Effector memory CD8-positive, alpha-beta T cell (primary cell): ENCODE data around the gene FANK1.
"Not testable (repeated sequence)": the region's sequence is repeated elsewhere in the genome, so short reads cannot be mapped to it uniquely, and the experiment has no call there.

Source experiments
- ATAC-seq: fragments of 150-1000 bp; cut with Tn5 transposase; replicated peaks from 2 replicates; pipeline ENCODE4 v1.10.0; 2021; ENCODE audit warnings: mild to moderate bottlenecking, moderate library complexity
- DNase-seq, 3 experiments: peaks; one replicate each; pipeline ENCODE4 v3.0.0; 2021
- H3K27ac Mint-ChIP-seq, 2 donors: one replicate each; pipeline ENCODE4 v1.8.0; 2022; ENCODE audit warnings: mild to moderate bottlenecking in 2 of 2, mixed read lengths in 2 of 2, moderate library complexity in 2 of 2
- H3K27me3 Mint-ChIP-seq, 2 donors: one replicate each; pipeline ENCODE4 v1.8.0; 2022; ENCODE audit warnings: mixed read lengths in 2 of 2
- H3K36me3 Mint-ChIP-seq: one replicate; pipeline ENCODE4 v1.8.0; 2022; ENCODE audit warnings: mild to moderate bottlenecking, moderate library complexity, mixed read lengths; ENCODE audit not compliant: insufficient read depth
- H3K4me1 Mint-ChIP-seq, 2 donors: one replicate each; pipeline ENCODE4 v1.8.0; 2022; ENCODE audit warnings: low read depth in 2 of 2, mixed read lengths in 2 of 2
- H3K4me3 Mint-ChIP-seq, 2 donors: one replicate each; pipeline ENCODE4 v1.8.0; 2022; ENCODE audit warnings: mild to moderate bottlenecking in 2 of 2, mixed read lengths in 2 of 2, moderate library complexity in 2 of 2
- H3K9me3 Mint-ChIP-seq, 2 donors: one replicate each; pipeline ENCODE4 v1.8.0; 2022; ENCODE audit warnings: mixed read lengths in 2 of 2

The FANK1 gene

GRCh38 chr10:126042354-126042753, 146.0 kb downstream of the FANK1 start:
- Mint-ChIP-seq H3K4me3 (peak overlapping the region in 1 of 2 donors; percentile 59), H3K4me1 (peaks cover 0 to 16% of the 10 kb centered on the region in 2 donors), H3K9me3 (no peaks in the 10 kb centered on the region), H3K36me3 (peaks cover 22% of the 10 kb centered on the region), H3K27me3 (no peaks in the 10 kb centered on the region), H3K27ac (peak overlapping the region; percentile 54 to 98)
- ATAC-seq (peak; percentile 44), DNase-seq (peak in 2 of 3 experiments; percentile 14 to 22)

GRCh38 chr10:126042906-126043305, 146.5 kb downstream of the FANK1 start:
- Mint-ChIP-seq H3K4me1 (peaks cover 0 to 16% of the 10 kb centered on the region in 2 donors), H3K9me3 (no peaks in the 10 kb centered on the region), H3K27ac (peak overlapping the region in 1 of 2 donors; percentile 98), H3K27me3 (no peaks in the 10 kb centered on the region), H3K4me3 (peak overlapping the region in 1 of 2 donors; percentile 59), H3K36me3 (peaks cover 22% of the 10 kb centered on the region)
- peak; percentile 48 for ATAC-seq
- peak in 2 of 3 experiments; percentile 47 to 56 for DNase-seq

- DNase-seq (no peak), ATAC-seq (no peak)
- Mint-ChIP-seq H3K9me3 (no peaks in the 10 kb centered on the region), H3K27ac (peak overlapping the region in 1 of 2 donors; percentile 98), H3K27me3 (no peaks in the 10 kb centered on the region), H3K36me3 (peaks cover 22% of the 10 kb centered on the region), H3K4me3 (no peak overlapping the region), H3K4me1 (peaks cover 0 to 16% of the 10 kb centered on the region in 2 donors)
These were observed 147.0 kb downstream of the FANK1 start for GRCh38 chr10:126043389-126043788.

GRCh38 chr10:126045861-126046260, 149.5 kb downstream of the FANK1 start:
- Mint-ChIP-seq H3K9me3 (peaks cover 0 to 2% of the 10 kb centered on the region in 2 donors), H3K4me3 (no peak overlapping the region), H3K27me3 (no peaks in the 10 kb centered on the region), H3K27ac (no peak overlapping the region), H3K4me1 (peaks cover 0 to 16% of the 10 kb centered on the region in 2 donors), H3K36me3 (peaks cover 14% of the 10 kb centered on the region)
- ATAC-seq, result no peak
- DNase-seq, result no peak

- Mint-ChIP-seq H3K36me3 (peaks cover 10% of the 10 kb centered on the region), H3K4me1 (peaks cover 0 to 13% of the 10 kb centered on the region in 2 donors), H3K27me3 (no peaks in the 10 kb centered on the region), H3K27ac (no peak overlapping the region), H3K9me3 (peaks cover 0 to 4% of the 10 kb centered on the region in 2 donors), H3K4me3 (no peak overlapping the region)
- DNase-seq, result no peak
- ATAC-seq, result no peak
These were observed 150.5 kb downstream of the FANK1 start for GRCh38 chr10:126046831-126047230.

GRCh38 chr10:126047749-126048148, 151.4 kb downstream of the FANK1 start:
- not testable (repeated sequence) for ATAC-seq, H3K36me3 Mint-ChIP-seq, H3K9me3 Mint-ChIP-seq, DNase-seq, H3K27ac Mint-ChIP-seq, H3K4me1 Mint-ChIP-seq, H3K27me3 Mint-ChIP-seq, H3K4me3 Mint-ChIP-seq

- Mint-ChIP-seq H3K9me3 (peaks cover 0 to 4% of the 10 kb centered on the region in 2 donors), H3K27me3 (no peaks in the 10 kb centered on the region), H3K4me1 (no peaks in the 10 kb centered on the region), H3K27ac (peak overlapping the region in 1 of 2 donors; percentile 42), H3K4me3 (no peak overlapping the region), H3K36me3 (no peaks in the 10 kb centered on the region)
- no peak for DNase-seq
- no peak for ATAC-seq
These were observed 153.7 kb downstream of the FANK1 start for GRCh38 chr10:126049759-126050700.

- no peak overlapping the region for H3K27ac Mint-ChIP-seq
- H3K4me1 Mint-ChIP-seq, result no peaks in the 10 kb centered on the region
- no peaks in the 10 kb centered on the region for H3K36me3 Mint-ChIP-seq
These were observed 155.8 kb downstream of the FANK1 start for GRCh38 chr10:126052171-126052570.

GRCh38 chr10:126054191-126054590, 157.8 kb downstream of the FANK1 start:
- Mint-ChIP-seq H3K4me1 (no peaks in the 10 kb centered on the region), H3K27ac (no peak overlapping the region), H3K9me3 (peaks cover 0 to 4% of the 10 kb centered on the region in 2 donors), H3K4me3 (no peak overlapping the region), H3K36me3 (no peaks in the 10 kb centered on the region), H3K27me3 (no peaks in the 10 kb centered on the region)
- ATAC-seq, result no peak
- DNase-seq, result no peak

More at GRCh38 chr10:126052171-126052570, 155.8 kb downstream of the FANK1 start:
- Mint-ChIP-seq H3K9me3 (peaks cover 0 to 4% of the 10 kb centered on the region in 2 donors), H3K27me3 (no peaks in the 10 kb centered on the region), H3K4me3 (no peak overlapping the region)
- ATAC-seq (no peak), DNase-seq (no peak)

- Mint-ChIP-seq H3K4me3 (no peak overlapping the region), H3K27me3 (no peaks in the 10 kb centered on the region), H3K27ac (no peak overlapping the region), H3K36me3 (no peaks in the 10 kb centered on the region), H3K4me1 (no peaks in the 10 kb centered on the region), H3K9me3 (no peaks in the 10 kb centered on the region)
- ATAC-seq (no peak), DNase-seq (no peak)
These were observed 161.1 kb downstream of the FANK1 start for GRCh38 chr10:126057494-126057893.

- ATAC-seq, result no peak
- no peaks in the 10 kb centered on the region for H3K27me3 Mint-ChIP-seq
- H3K4me1 Mint-ChIP-seq, result no peaks in the 10 kb centered on the region
- no peak overlapping the region for H3K27ac Mint-ChIP-seq
- no peak for DNase-seq
- no peak overlapping the region for H3K4me3 Mint-ChIP-seq
- no peaks in the 10 kb centered on the region for H3K9me3 Mint-ChIP-seq
- no peaks in the 10 kb centered on the region for H3K36me3 Mint-ChIP-seq
These were observed 161.7 kb downstream of the FANK1 start for GRCh38 chr10:126058104-126058503.

- DNase-seq (no peak), ATAC-seq (no peak)
- no peak overlapping the region for H3K4me3 Mint-ChIP-seq
- no peaks in the 10 kb centered on the region for H3K9me3 Mint-ChIP-seq
- H3K4me1 Mint-ChIP-seq, result no peaks in the 10 kb centered on the region
- H3K27ac Mint-ChIP-seq, result no peak overlapping the region
- peaks cover 1% of the 10 kb centered on the region for H3K36me3 Mint-ChIP-seq
- no peaks in the 10 kb centered on the region for H3K27me3 Mint-ChIP-seq
These were observed 162.1 kb downstream of the FANK1 start for GRCh38 chr10:126058507-126058906.
